Astrocyte of the cerebellum (primary cell): ENCODE measurements around the gene MINK1.

ENCODE experiments used
- DNase-seq: peaks from one replicate; pipeline ENCODE4 v3.0.0-alpha.2; 2011; ENCODE audit warnings: low read depth
- H3K4me3 ChIP-seq: 2 replicates; pipeline ENCODE4 v1.5.1; 2011; ENCODE audit warnings: mild to moderate bottlenecking, low read depth, low read length, moderate library complexity
- CTCF ChIP-seq: IDR thresholded peaks from 2 replicates; pipeline ENCODE4 v1.5.1; 2012; ENCODE audit warnings: low read length, low read depth, moderate library complexity, mild to moderate bottlenecking; ENCODE audit errors: missing control alignments
- in situ Hi-C: cut with HindIII; loops from 2 replicates; pipeline ENCODE4 v1.10.0; 2017; ENCODE audit warnings: low sequenced_read_pairs

Gene MINK1

DNA sequence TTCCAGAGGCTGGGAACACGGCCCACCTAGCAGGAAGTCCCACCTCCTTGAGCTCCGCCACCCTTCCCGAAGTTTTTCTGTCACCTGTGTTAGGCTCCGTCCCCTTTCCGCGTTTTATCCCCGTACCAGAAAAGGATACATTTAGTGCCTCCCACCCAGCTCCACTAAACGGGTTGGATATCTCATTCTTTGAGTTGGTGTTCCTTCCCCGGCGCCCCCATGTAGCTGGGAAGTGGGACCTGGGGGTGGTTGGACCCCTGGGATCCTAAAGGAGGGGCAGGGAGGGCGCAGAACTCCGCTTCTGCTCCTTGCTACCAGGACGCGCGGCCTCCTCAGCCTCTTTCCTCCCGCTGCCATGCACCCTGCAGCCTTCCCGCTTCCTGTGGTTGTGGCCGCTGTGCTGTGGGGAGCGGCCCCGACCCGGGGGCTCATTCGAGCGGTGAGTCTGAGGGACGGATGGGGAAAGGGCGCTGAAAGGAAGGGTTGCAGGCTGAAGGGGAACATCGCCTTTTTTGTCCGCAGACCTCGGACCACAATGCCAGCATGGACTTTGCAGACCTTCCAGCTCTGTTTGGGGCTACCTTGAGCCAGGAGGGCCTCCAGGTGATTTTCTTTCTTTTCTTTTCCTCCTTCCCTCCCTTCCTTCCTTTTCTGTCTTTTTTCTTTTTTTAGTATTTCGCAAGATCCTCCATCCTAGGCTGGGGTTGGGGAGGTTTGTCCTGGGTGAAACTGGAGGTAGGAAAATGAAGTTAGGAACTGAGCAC is 107.6 kb downstream of the MINK1 start:
- in situ Hi-C loops, result no loop called here

DNA sequence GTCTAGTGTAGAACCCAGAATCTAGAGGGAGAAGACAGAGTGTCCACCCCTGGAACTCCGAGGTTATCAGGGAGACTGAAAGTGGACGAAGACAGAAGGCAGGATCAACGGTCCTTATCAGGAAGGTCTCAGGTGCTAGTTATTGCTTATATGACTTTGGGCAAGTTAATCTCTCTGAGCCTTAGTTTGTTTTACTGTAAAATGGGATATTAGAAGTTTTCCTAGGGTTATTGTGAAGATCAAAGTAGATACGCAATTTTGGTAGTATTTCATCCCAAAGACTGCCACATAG is 108.1 kb downstream of the MINK1 start:
- no peak for DNase-seq
- no peak for TF ChIP-seq CTCF
- H3K4me3 ChIP-seq, result peak overlapping the region; percentile 83
- in situ Hi-C loops, result no loop called here

More for the DNA sequence above, 107.6 kb downstream of the MINK1 start:
- DNase-seq, result no peak
- no peak for TF ChIP-seq CTCF
- peak overlapping the region; percentile 83 for H3K4me3 ChIP-seq

- TF ChIP-seq CTCF, result no peak
- H3K4me3 ChIP-seq, result no peak overlapping the region
- in situ Hi-C loops, result no loop called here
- DNase-seq, result no peak
Measured at GRCh38 chr17:4942760-4943508, 109.8 kb downstream of the MINK1 start.

DNA sequence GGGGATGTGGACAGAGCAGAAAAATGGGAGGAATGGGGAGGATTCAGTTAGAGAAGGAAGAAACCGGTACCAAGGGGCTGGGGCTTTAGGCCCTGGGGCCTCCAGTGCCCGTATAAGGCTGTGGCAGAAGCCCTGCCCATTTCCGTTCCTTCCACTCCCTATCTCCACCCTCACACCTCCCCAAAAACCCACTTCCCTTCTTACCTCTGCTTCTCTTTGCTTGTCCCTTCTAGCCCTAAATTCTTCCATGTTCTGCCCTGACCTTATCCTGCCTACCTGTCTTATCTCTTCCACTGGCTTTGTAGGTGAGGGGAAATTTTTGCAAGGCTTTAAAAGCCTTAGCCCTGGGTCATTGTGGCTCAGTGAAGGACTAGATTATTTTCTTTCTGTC is 111.0 kb downstream of the MINK1 start:
- in situ Hi-C loops, result no loop called here
- TF ChIP-seq CTCF, result no peak
- no peak for DNase-seq
- H3K4me3 ChIP-seq, result no peak overlapping the region

DNA sequence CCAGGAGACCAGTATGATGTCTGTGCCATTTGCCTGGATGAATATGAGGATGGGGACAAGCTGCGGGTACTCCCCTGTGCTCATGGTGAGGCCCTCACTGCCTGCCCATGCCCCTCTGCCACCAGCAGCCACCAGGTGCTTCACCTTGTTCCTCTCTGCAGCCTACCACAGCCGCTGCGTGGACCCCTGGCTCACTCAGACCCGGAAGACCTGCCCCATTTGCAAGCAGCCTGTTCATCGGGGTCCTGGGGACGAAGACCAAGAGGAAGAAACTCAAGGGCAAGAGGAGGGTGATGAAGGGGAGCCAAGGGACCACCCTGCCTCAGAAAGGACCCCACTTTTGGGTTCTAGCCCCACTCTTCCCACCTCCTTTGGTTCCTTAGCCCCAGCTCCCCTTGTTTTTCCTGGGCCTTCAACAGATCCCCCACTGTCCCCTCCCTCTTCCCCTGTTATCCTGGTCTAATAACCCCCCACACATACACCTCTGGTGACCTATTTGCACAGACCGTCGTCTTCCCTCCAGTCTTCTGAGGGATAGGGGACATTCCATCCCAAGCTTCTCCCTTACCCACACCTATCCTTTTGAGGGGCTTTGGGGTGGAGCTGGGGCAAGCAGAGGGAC is 111.5 kb downstream of the MINK1 start:
- DNase-seq, result no peak
- in situ Hi-C loops, result no loop called here
- TF ChIP-seq CTCF, result no peak
- H3K4me3 ChIP-seq, result no peak overlapping the region

DNA sequence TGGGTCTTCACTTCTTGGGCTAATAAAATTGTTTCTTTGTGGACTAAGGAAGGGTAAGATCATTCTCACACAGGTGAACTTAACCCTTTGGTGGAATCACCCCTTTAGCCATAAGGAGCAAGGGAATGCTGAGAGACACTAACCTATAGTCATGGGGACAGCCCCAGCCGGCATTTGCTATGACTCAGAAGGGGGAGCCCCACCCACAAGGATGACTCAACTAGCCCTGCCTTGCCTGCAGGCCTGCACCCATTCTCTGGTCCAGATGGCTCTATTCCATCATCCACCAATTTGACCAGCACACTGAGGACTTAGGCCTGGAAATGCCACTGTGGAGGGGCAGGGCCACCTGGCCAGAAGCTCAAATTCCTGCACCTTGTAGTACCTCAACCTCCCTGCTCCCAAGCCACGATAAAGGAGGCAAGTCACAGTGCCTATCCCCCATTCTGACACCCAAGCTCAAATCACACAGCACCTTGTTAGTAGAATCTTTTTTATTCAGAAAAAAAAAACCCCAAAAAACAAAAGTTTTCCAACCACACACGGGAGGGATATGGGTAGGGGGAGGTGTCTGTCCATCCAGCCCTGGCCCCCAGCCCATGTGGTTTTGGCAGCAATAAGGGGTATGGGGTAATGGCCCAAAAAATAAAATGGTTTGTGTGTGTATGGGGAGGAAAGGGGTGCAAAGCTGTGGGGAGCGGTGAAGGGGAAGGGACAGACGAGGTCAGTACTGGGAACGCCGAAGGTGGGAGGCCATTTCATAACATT is 112.2 kb downstream of the MINK1 start:
- in situ Hi-C loops, result no loop called here
- H3K4me3 ChIP-seq, result peak overlapping the region; percentile 97
- no peak for TF ChIP-seq CTCF
- DNase-seq, result peak; percentile 62
